HUDEP-2 (cell line): ENCODE results near the gene IL18R1.
A peak's percentile ranks its signal among the peaks of the same experiment; 100 is the strongest.

Experiments
- DNase-seq, 76 experiments: peaks; one replicate each; lab custom pipeline; 2025; ENCODE audit not compliant: unreplicated experiment in 76 of 76; lab: John Stamatoyannopoulos, UW

Gene IL18R1

DNA sequence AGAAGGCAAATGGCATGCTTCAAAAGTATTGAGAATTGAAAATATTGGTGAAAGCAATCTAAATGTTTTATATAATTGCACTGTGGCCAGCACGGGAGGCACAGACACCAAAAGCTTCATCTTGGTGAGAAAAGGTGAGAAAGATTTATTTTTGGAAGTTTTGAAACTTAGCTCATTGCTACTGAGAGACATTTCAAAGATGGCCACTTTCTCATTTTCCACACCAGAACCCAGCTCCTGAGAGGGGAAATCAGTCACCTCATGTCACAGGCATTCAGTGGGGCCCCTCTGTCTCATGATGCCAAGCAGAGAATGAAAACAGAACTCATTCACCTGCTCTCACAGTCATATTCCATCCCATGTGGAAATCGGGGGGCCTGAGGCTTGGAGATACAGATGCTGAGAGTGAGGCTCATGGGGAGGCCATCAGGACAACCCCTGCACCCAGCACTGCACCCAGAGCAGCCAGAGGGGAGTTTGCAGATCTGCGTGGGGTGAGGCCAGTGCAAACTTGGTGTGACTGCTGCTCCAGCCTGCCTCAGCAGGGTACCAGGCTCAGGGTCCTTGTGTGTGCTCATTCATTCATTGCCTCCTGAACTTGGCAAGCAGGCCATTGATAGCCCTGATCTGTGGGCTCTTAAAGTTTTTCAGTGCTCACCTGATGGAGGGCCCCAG lies 31.4 kb downstream of the IL18R1 start:
- no peak for DNase-seq

DNA sequence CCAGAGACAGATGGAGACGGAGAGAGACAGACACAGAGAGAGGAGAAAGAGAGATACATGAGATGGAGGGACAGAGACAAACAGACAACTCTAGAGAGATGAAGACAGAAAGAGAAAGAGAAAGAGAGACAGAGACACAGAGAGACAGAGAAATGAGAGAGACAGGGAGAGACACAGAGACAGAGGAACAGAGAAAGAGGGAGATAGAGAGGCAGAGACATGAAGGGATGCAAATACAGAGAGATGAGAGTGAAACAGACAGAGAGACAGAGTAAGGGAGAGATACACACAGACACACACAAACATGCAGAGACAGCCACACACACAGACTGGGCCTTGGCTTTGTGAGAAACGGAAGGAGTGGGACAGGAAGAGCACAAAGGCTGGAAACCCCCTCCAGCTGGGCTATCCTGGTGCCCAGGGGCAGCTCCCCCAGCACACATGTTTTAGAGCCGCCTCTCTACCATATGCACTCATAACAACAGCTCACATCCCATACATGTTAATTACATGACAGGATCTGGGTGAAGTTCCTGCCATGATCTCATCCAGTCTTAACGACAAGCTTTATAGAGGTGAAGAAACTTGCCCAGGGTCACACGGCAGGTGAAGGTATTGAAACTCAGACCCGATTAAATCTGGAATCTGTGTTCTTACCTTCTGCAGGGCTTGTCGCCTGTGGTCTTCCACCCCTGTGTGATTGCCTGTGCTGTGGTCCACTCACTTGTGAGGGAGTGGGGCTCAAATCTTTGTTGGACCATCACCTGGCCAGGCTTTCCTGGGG lies 32.4 kb downstream of the IL18R1 start:
- DNase-seq, result no peak

GRCh38 chr2:102391565-102391964 lies 36.0 kb downstream of the IL18R1 start:
- DNase-seq, result peak in 4 of 76 experiments; percentile 6 to 28 (median 13)

GRCh38 chr2:102392096-102392495 lies 36.5 kb downstream of the IL18R1 start:
- no peak for DNase-seq

DNA sequence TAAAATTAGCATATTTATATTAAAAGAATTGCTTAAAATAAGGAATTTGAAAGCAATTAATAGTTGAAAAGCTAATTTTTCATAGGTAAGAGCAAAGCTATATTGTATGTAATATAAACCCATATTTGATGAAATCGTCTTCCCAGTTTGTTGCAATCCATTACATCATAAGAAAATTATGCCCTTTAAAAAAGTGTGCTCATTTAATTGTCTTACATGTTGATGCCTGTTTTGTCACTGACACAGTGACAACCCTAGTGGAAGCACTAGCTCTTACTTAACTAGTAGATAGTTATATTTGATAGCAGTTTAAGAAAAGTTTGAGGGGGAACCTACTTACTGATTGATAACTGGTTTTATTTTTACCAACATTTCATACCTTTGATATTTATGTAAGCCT lies 37.3 kb downstream of the IL18R1 start:
- no peak for DNase-seq

- no peak for DNase-seq
Measured at GRCh38 chr2:102396012-102396411, 40.4 kb downstream of the IL18R1 start.

DNA sequence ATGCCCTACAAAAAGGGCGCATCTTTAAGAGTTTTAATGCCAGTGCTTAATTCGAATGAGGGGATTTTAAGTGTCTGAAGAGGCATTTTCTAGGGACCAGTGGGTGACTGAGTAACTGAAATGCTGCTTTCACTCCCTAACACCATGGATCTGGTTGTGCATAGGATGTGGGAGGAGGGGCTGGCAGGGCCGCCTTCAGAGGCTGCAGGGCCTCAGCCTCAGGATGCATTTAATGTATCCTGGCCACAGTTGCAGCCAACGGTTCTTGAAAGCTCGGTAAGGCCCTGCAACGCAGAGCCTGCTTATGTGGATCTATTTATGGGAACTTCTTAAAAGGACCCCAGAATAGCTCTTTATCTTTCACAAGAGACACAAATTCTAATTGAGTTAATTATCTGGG lies 41.6 kb downstream of the IL18R1 start:
- no peak for DNase-seq

- DNase-seq, result no peak
Measured at GRCh38 chr2:102399499-102400141, 44.0 kb downstream of the IL18R1 start.

DNA sequence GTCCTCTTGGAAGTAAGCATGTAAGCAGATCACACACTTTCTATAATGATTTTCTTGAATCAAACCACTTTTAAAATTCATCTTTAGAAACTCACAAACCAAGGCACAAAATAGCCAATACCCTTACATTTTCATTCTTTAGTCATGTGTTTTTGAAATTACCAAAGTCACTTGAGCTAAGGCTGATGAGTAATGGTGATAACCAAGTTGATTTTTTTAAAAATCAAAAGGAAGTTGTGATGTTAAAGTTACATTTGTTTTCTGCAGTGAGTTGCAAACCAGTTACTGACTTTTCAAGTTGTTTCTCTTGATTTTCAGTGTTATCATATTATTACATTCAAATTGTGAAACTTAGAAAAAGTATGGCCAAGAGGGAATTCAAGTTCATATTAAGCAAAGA lies 45.9 kb downstream of the IL18R1 start:
- no peak for DNase-seq

GRCh38 chr2:102401865-102402264 lies 46.3 kb downstream of the IL18R1 start:
- no peak for DNase-seq

DNA sequence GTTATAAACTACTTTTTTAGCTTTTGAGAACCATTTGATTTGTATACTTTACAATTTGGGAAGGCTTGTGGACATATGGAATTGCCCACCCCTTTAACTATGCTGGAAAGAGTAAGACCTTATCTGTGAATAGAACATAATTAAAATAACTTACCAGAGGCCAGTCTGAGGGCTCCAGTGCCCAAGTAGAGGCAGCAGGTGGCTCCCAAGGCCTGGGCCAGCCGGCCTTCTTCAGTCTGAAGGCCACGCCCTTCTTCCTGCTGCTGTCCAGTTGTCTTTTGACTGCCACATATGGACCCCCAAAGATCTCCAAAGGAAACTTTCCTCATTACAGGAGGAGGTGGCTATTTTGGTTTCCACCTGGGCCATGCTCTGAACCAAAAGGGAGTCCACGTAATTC lies 55.4 kb downstream of the IL18R1 start:
- peak in 3 of 76 experiments; percentile 2 to 11 (median 2) for DNase-seq

DNA sequence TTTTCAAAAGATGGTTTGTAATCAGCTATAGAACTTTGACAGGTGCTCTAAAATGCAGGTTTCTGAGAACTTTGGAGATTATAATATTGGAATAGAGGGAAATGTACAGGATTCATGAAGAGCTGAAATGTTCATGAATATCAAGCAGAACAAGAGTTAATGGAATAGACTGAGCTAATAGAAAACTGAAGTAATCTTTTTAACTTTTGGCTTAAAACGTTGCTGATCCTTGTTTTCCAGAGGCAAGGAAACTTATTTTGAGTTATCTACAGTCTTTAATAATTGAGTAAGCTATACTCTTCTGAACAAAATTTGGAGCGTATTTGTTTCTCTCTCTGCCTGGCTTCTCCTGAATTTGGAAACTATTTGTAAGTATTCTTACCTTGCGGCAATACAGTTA lies 56.6 kb downstream of the IL18R1 start:
- DNase-seq, result no peak

DNA sequence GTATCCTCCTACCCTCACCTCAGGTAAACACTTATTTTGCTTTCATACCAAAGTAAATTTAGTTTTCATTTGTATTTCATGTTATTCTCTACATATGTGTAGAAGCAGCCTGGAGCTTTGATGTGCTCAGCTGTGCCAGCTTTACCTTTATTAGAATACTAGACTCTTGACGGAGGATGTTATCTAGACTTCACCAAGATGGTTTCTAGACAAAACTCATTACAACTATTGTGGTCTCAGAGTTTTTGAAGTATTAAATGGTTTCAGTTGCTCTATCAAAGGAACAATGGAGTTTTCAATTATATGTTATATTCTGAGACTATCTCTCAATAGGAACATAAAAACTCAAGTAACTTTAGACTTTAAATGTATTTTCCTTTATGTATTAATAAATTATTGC lies 62.4 kb downstream of the IL18R1 start:
- no peak for DNase-seq

GRCh38 chr2:102418421-102418961 lies 62.9 kb downstream of the IL18R1 start:
- peak in 4 of 76 experiments; percentile 9 to 22 (median 14) for DNase-seq

- peak in 19 of 76 experiments; percentile 2 to 44 (median 12) for DNase-seq
Measured at GRCh38 chr2:102420290-102420689, 64.7 kb downstream of the IL18R1 start.

DNA sequence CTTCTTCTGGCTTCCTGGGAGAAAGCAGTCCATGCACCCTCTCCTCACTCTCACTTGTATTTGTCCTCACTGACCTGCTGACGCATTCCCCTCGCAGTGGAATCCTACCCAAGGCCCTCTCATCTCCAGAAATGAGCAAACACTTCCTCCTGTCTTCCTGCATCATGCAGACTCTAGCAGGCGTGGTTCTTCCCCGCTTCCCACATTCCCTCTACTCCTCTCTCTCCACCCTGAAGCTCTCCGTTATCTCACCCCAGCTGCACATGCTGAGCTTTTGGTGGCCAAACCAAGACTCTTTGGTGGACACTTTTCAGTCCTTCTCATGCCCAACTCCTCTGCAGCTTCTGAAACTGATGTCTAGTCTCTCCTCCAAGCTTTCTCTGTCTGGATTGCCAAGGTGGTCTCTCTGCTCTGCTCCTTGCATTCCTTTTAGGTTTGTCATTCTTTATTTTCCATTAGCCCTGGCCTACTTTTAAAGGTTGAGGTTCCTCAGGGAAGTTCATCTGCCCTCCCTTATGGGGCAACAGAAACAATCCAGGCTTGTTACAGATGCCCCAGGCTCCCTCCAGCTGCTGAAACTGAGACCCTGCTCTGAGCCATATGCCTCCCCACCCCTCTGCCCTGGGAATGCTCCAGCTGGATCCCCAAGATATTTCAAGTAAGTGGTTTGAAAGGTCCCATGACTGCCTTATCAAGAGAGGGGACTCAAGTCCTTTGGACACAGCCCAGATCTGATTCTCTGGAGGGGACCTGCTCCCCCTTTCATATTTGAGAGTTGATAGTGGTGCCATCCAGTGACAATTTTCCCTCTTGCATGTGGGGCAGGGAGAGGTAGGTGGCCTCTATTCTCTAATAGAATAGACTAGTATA lies 66.5 kb downstream of the IL18R1 start:
- peak in 22 of 76 experiments; percentile 4 to 52 (median 14) for DNase-seq

DNA sequence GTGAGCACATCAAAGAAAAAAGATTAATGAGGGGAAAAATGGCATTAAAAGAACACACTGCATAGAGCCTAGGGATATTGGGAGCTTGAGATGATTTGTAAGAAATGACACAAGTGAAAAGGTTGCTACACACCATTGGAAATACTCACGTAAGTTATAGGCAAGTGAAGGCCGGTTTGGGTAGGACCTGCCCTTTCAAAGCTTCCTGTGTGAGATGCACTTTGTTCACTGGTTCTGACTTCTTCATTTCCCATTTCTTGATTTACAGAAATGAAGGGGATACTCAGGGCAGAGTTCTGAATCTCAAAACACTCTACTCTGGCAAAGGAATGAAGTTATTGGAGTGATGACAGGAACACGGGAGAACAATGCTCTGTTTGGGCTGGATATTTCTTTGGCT lies 67.3 kb downstream of the IL18R1 start, which contains the start of gene IL18RAP:
TSS of gene IL18RAP (plus strand) at position 251 of the 400 bp plus-strand sequence. CDS start at position 369, 118 bp downstream.
- DNase-seq, result no peak

DNA sequence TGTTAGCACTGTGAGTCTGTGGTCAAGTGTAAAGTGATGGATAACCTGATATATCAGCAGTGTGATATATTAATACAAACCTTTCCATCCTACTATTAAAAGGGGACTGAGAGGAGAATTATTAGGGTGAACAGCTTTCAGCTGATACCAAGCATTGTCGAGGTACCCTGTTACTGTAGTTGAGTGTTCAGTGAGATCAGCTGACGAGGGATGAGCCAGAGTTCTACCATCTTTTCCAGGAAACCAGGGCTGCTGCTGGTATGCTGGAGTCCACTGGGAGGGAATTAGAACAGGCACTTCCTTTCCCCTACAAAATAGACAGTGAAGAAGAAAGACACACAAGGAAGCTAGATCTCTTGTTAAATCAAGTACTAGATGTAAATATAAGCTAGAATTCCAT lies 67.8 kb downstream of the IL18R1 start:
- no peak for DNase-seq

GRCh38 chr2:102424754-102425153 lies 69.2 kb downstream of the IL18R1 start:
- no peak for DNase-seq

DNA sequence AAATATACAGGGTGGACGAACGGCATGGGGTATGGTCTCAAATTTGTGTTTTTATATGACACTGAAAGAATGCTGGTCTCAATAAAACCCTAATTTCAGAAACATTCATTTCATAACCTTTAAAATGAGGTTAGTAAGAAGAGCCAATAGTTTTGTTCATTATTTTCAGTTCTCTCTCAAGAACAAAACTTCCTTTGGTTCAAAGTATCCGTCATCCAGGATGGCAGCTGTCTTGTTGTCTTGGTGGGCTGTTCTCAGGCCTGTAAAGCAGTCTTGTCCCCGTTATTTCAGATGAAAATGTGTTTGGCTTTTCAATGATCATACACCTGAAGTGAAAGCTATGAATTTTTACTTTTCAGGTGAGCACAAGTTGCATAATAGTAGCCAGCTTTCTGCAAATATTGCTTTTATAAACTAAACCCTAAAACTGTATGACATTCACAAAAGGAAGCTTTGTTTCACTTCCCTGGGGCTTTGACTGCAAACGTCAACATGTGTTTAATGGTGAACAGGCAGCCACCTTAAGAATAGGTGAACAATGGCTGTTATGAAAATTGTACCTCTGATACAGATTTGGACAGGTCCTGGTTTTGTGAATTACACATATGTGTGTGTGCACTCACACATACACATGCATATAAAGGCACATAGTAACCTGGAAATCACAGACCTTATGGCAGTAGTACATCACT lies 70.0 kb downstream of the IL18R1 start:
- DNase-seq, result no peak
